H1 (cell line): ENCODE results near the gene DPP3. TPM values are rescaled to one million over a fixed set of nuclear protein-coding genes. Genes with fewer than 3 reads are reported as not detected.

ENCODE experiments used
- CTCF ChIA-PET: fragments of 300-600 bp; sonication (Branson Sonifier 250); formaldehyde crosslinking; loops from one replicate; lab custom pipeline; 2021; ENCODE audit not compliant: partially characterized antibody; lab: Charles Lee
- POLR2A ChIA-PET: fragments of 300-600 bp; sonication (Branson Sonifier 250); formaldehyde crosslinking; loops from one replicate; lab custom pipeline; 2021; ENCODE audit warnings: inconsistent platforms; ENCODE audit not compliant: partially characterized antibody; lab: Charles Lee
- DNase-seq, 2 experiments: peaks; one replicate each; pipeline versions ENCODE4 v3.0.0 to v3.0.0-alpha.2; 2010 to 2022; ENCODE audit warnings: low spot score in 2 of 2, low read depth in 1 of 2, mixed read lengths in 1 of 2
- FAIRE-seq: peaks from 2 replicates; lab custom pipeline; 2011; peaks lifted over from hg19 to GRCh38; lab: Jason Lieb, UNC
- H2AFZ ChIP-seq: 2 replicates; pipeline ENCODE4 v1.8.1; 2012; ENCODE audit warnings: low read length, inconsistent platforms
- H2AK5ac ChIP-seq: 2 replicates; pipeline ENCODE4 v1.6.1; 2013; ENCODE audit warnings: low read depth, low read length
- H2BK120ac ChIP-seq: replicated peaks from 2 replicates; pipeline ENCODE3; 2013; ENCODE audit warnings: low read depth, low read length, inconsistent platforms
- H2BK12ac ChIP-seq: 2 replicates; pipeline ENCODE4 v1.6.1; 2013; ENCODE audit warnings: low read depth, low read length
- H2BK15ac ChIP-seq: 2 replicates; pipeline ENCODE4 v1.6.1; 2013; ENCODE audit warnings: low read length
- H2BK20ac ChIP-seq: 2 replicates; pipeline ENCODE4 v1.6.1; 2013; ENCODE audit warnings: low read length
- H2BK5ac ChIP-seq: 2 replicates; pipeline ENCODE4 v1.6.1; 2013; ENCODE audit warnings: low read depth, low read length
- H3K14ac ChIP-seq: 2 replicates; pipeline ENCODE4 v1.6.1; 2013; ENCODE audit warnings: inconsistent platforms; ENCODE audit not compliant: insufficient read length
- H3K18ac ChIP-seq: 2 replicates; pipeline ENCODE4 v1.6.1; 2013; ENCODE audit warnings: low read length; ENCODE audit errors: extremely low read depth
- H3K23ac ChIP-seq: 2 replicates; pipeline ENCODE4 v1.6.1; 2013; ENCODE audit warnings: inconsistent platforms; ENCODE audit not compliant: insufficient read length
- H3K23me2 ChIP-seq: 2 replicates; pipeline ENCODE4 v1.6.1; 2013; ENCODE audit warnings: low read depth, low read length
- H3K27ac ChIP-seq: 2 replicates; pipeline ENCODE4 v1.6.1; 2011; ENCODE audit warnings: low read depth, low read length, inconsistent platforms
- H3K27me3 ChIP-seq, 4 experiments: replicated peaks in 1 of 4; 1 replicate in 1 of 4; 2 replicates in 3 of 4; pipeline versions ENCODE4 v1.6.1 to v1.8.1; 2011 to 2013; ENCODE audit warnings: low read length in 3 of 4, mild to moderate bottlenecking in 3 of 4, inconsistent platforms in 2 of 4, mixed read lengths in 2 of 4, moderate library complexity in 1 of 4; ENCODE audit not compliant: control insufficient read depth in 3 of 4, insufficient read depth in 3 of 4; ENCODE audit errors: extremely low read depth in 1 of 4
- H3K36me3 ChIP-seq, 4 experiments: 2 replicates each; pipeline versions ENCODE4 v1.6.1 to v1.8.1; 2011 to 2013; ENCODE audit warnings: mild to moderate bottlenecking in 4 of 4, low read length in 3 of 4, moderate library complexity in 2 of 4, control low read depth in 1 of 4, inconsistent platforms in 1 of 4; ENCODE audit not compliant: insufficient read depth in 4 of 4, control insufficient read depth in 2 of 4
- H3K4ac ChIP-seq: replicated peaks from 2 replicates; pipeline ENCODE3; 2013; ENCODE audit warnings: low read length, low read depth, mixed read lengths, inconsistent platforms; ENCODE audit not compliant: insufficient read length
- H3K4me1 ChIP-seq, 4 experiments: replicated peaks in 1 of 4; 1 replicate in 1 of 4; 2 replicates in 3 of 4; pipeline versions ENCODE4 v1.6.1 to v1.8.1; 2011 to 2013; ENCODE audit warnings: low read length in 3 of 4, inconsistent platforms in 2 of 4, mixed read lengths in 1 of 4; ENCODE audit not compliant: insufficient read depth in 4 of 4, control insufficient read depth in 3 of 4
- H3K4me2 ChIP-seq, 2 experiments: 2 replicates each; pipeline versions ENCODE4 v1.6.1 to v1.8.1; 2011 to 2013; ENCODE audit warnings: low read depth in 2 of 2, low read length in 2 of 2, control low read depth in 1 of 2, inconsistent platforms in 1 of 2, mild to moderate bottlenecking in 1 of 2; ENCODE audit not compliant: insufficient read depth in 1 of 2
- H3K4me3 ChIP-seq, 4 experiments: fragments of 200-600, 300-600 bp in 1 of 4; sonication (generic), shearing (Covaris generic), sonication (Bioruptor Twin) in 1 of 4; 2 replicates each; pipeline versions ENCODE4 v1.5.1 to v1.8.1; 2011 to 2016; ENCODE audit warnings: low read length in 4 of 4, low read depth in 3 of 4, control low read depth in 2 of 4, inconsistent platforms in 2 of 4, mild to moderate bottlenecking in 2 of 4, mixed read lengths in 1 of 4, moderate library complexity in 1 of 4; ENCODE audit not compliant: insufficient read depth in 2 of 4; ENCODE audit errors: extremely low read depth in 1 of 4
- H3K56ac ChIP-seq: replicated peaks from 2 replicates; pipeline ENCODE3; 2013; ENCODE audit warnings: low read depth, mild to moderate bottlenecking, mixed read lengths, low read length, inconsistent platforms; ENCODE audit not compliant: insufficient read length
- H3K79me1 ChIP-seq: 2 replicates; pipeline ENCODE4 v1.6.1; 2013; ENCODE audit warnings: low read depth, low read length, control low read depth
- H3K79me2 ChIP-seq, 2 experiments: 2 replicates each; pipeline versions ENCODE4 v1.6.1 to v1.8.1; 2012 to 2013; ENCODE audit warnings: low read length in 2 of 2, mild to moderate bottlenecking in 2 of 2, inconsistent platforms in 1 of 2; ENCODE audit not compliant: insufficient read depth in 2 of 2, control insufficient read depth in 1 of 2
- H3K9ac ChIP-seq, 4 experiments: replicated peaks in 1 of 4; 1 replicate in 1 of 4; 2 replicates in 3 of 4; pipeline versions ENCODE4 v1.6.1 to v1.8.1; 2011 to 2013; ENCODE audit warnings: low read depth in 3 of 4, low read length in 3 of 4, control low read depth in 2 of 4, mild to moderate bottlenecking in 2 of 4, moderate library complexity in 2 of 4, inconsistent platforms in 1 of 4; ENCODE audit errors: extremely low read depth in 1 of 4
- H3K9me3 ChIP-seq, 2 experiments: 2 replicates each; pipeline versions ENCODE4 v1.6.1 to v1.8.1; 2012 to 2013; ENCODE audit warnings: mild to moderate bottlenecking in 2 of 2, moderate library complexity in 2 of 2, control low read depth in 1 of 2, inconsistent platforms in 1 of 2, low read depth in 1 of 2, low read length in 1 of 2, mixed read lengths in 1 of 2; ENCODE audit not compliant: insufficient read depth in 2 of 2
- H4K20me1 ChIP-seq, 2 experiments: replicated peaks in 1 of 2; 2 replicates each; pipeline versions ENCODE3 to v1.8.1; 2011 to 2013; ENCODE audit warnings: inconsistent platforms in 2 of 2, low read length in 2 of 2, mild to moderate bottlenecking in 1 of 2; ENCODE audit not compliant: insufficient read depth in 2 of 2, control insufficient read depth in 1 of 2
- H4K5ac ChIP-seq: 2 replicates; pipeline ENCODE4 v1.6.1; 2013; ENCODE audit warnings: low read length, low read depth, mixed read lengths, inconsistent platforms; ENCODE audit not compliant: insufficient read length
- H4K8ac ChIP-seq: 2 replicates; pipeline ENCODE4 v1.8.0; 2013; ENCODE audit warnings: mild to moderate bottlenecking, moderate library complexity, low read length, inconsistent platforms; ENCODE audit not compliant: insufficient read depth; ENCODE audit errors: extremely low read depth
- H4K91ac ChIP-seq: replicated peaks from 2 replicates; pipeline ENCODE3; 2013; ENCODE audit warnings: low read length, mixed read lengths, inconsistent platforms; ENCODE audit not compliant: insufficient read length
- ATF2 ChIP-seq: IDR thresholded peaks from 2 replicates; pipeline ENCODE4 v1.6.1; 2012; ENCODE audit warnings: low read length, inconsistent platforms
- HDAC2 ChIP-seq, 2 experiments: fragments of 300-600 bp in 1 of 2; sonication (generic) in 1 of 2; IDR thresholded peaks; 2 replicates each; pipeline ENCODE4 v1.6.1; 2011 to 2012; ENCODE audit warnings: low read depth in 2 of 2, low read length in 2 of 2, mild to moderate bottlenecking in 2 of 2, moderate library complexity in 2 of 2, borderline replicate concordance in 1 of 2, inconsistent platforms in 1 of 2
- KDM1A ChIP-seq: fragments of 200-600, 300-600 bp; sonication (generic); IDR thresholded peaks from 2 replicates; pipeline ENCODE4 v1.7.1; 2016; ENCODE audit warnings: mild to moderate bottlenecking, low read length, borderline replicate concordance
- POLR2AphosphoS5 ChIP-seq: IDR thresholded peaks from 2 replicates; pipeline ENCODE4 v1.6.1; 2011; ENCODE audit warnings: low read depth, low read length
- SUZ12 ChIP-seq: fragments of 200-600 bp; sonication (generic); IDR thresholded peaks from 2 replicates; pipeline ENCODE4 v1.6.1; 2012; ENCODE audit warnings: mild to moderate bottlenecking, inconsistent platforms, low read length, moderate library complexity, mixed read lengths
- USF2 ChIP-seq: IDR thresholded peaks from 2 replicates; pipeline ENCODE4 v1.6.1; 2011; ENCODE audit warnings: low read length, improper control_type of control experiment
- WGBS, 2 experiments: shearing (Covaris generic) in 1 of 2; methylation state at CpG; one replicate each; pipeline versions ENCODE4 v1.1.6 to v1.1.7; 2013 to 2015; ENCODE audit warnings: low lambda C conversion rate in 2 of 2, mixed read lengths in 2 of 2, inconsistent platforms in 1 of 2, low coverage in 1 of 2, missing lambda C conversion rate in 1 of 2; ENCODE audit not compliant: insufficient replicate concordance in 2 of 2, insufficient coverage in 1 of 2, insufficient read length in 1 of 2; ENCODE audit errors: extremely low coverage in 1 of 2, missing lambda C conversion rate in 1 of 2; 5-methylcytosine and 5-hydroxymethylcytosine counted together
- polyA plus RNA-seq, 7 experiments: library from polyadenylated mRNA; depleted of rRNA in 3 of 7; stranded (reverse) in 5 of 7; unstranded in 2 of 7; fragments of >200 nt in 5 of 7; fragments of 200-250 nt in 2 of 7; gene quantifications; 1 replicate in 5 of 7; 2 replicates in 1 of 7; 4 replicates in 1 of 7; pipeline versions ENCODE4 v1.2.1 to v1.2.3, GENCODE V29; 2011 to 2013; ENCODE audit warnings: missing spikeins in 2 of 7, mixed read lengths in 2 of 7
- total RNA-seq: library from RNA; stranded (reverse); fragmentation: NEBNext Ultra II Directional; extraction: Animal tissue kit (Norgen Biotek cat#: 25700); gene quantifications from 2 replicates; pipeline ENCODE4 v1.2.1, GENCODE V29; 2021

DPP3 gene
- total and polyA plus RNA-seq, 2 of the 8 experiments (the other 6 are each of a cell fraction or from before 2014, with no cell fraction given) = 75.1 to 82.7 TPM

- no peak overlapping the region; a peak in 1 of 4 replicates for H3K4me2 ChIP-seq
- no peak overlapping the region for H2BK20ac ChIP-seq
- H3K79me1 ChIP-seq = no peaks in the 10 kb centered on the region
- H3K23me2 ChIP-seq = no peaks in the 10 kb centered on the region
- WGBS, 2 experiments = 82% methylated on average over 7 of the region's 20 CpGs; no CpG with 5 or more reads in 1 of the 2 experiments
- no peaks in the 10 kb centered on the region for H3K27me3 ChIP-seq
- peak in 1 of 2 experiments; percentile 81 for DNase-seq
- H2BK120ac ChIP-seq = no peak overlapping the region
- no peak overlapping the region for H2AFZ ChIP-seq
- no peak overlapping the region for H3K56ac ChIP-seq
- peaks cover 0 to 2% of the 10 kb centered on the region in 2 experiments for H4K20me1 ChIP-seq
- ChIA-PET CTCF (interaction anchor here (0.6 to 4.5 kb wide), 59 partner anchors 8 to 537 kb away, joined by 3 to 23 read pairs (median 4); partner anchors contain the start of genes ACTN3, CCDC87, CCS and CTSF), POLR2A (interaction anchor here (0.6 to 4.6 kb wide), 12 partner anchors 12 to 187 kb away, joined by 3 to 37 read pairs (median 4); partner anchors contain the start of genes BBS1, DPP3 and RBM4B)
- no peak overlapping the region for H4K5ac ChIP-seq
- no peak overlapping the region; the same call in 1 of the 2 replicates for H3K18ac ChIP-seq
- H2BK15ac ChIP-seq = no peak overlapping the region
- H3K4me1 ChIP-seq = peaks cover 0 to 12% (median 5%) of the 10 kb centered on the region in 4 experiments; a peak in 4 of 7 replicates
- H3K79me2 ChIP-seq = no peaks in the 10 kb centered on the region
- no peak overlapping the region for H3K9ac ChIP-seq
- H3K4me3 ChIP-seq = peak overlapping the region in 1 of 4 experiments; percentile 10; a peak in 1 of 8 replicates
- no peaks in the 10 kb centered on the region for H3K9me3 ChIP-seq
- no peak overlapping the region for H3K27ac ChIP-seq
- H3K14ac ChIP-seq = no peak overlapping the region
- no peak for FAIRE-seq
- no peak overlapping the region for H2BK12ac ChIP-seq
- no peak overlapping the region for H4K8ac ChIP-seq
- peak overlapping the region; percentile 90; the same call in 1 of the 2 replicates for H2BK5ac ChIP-seq
- H2AK5ac ChIP-seq = no peak overlapping the region; the same call in 1 of the 2 replicates
- peak overlapping the region; percentile 53 for H3K4ac ChIP-seq
- peaks cover 0 to 21% (median 12%) of the 10 kb centered on the region in 4 experiments; a peak in 6 of 8 replicates for H3K36me3 ChIP-seq
- H4K91ac ChIP-seq = no peak overlapping the region
- H3K23ac ChIP-seq = no peak overlapping the region
- TF ChIP-seq KDM1A (no peak), USF2 (no peak), HDAC2 (IDR thresholded peaks at IDR 0.05; ENCODE audit: borderline replicate concordance in 1 of 2, low read depth in 2 of 2, low read length in 2 of 2) (no peak), POLR2AphosphoS5 (no peak), SUZ12 (no peak), ATF2 (no peak)
Observed at GRCh38 chr11:66491315-66491935, 11.2 kb downstream of the DPP3 start.
